Suprapubic skin (tissue), 4 donors: ENCODE measurements around the gene PRKCE.

Source experiments
- CTCF ChIP-seq, 2 donors: fragments of 200-600 bp in 1 of 2; fragments of 450-650 bp in 1 of 2; sonication (generic) in 1 of 2; IDR thresholded peaks; one replicate each; pipeline ENCODE4 v1.5.1; 2016 to 2019; ENCODE audit warnings: antibody characterized with exemption in 2 of 2, mild to moderate bottlenecking in 1 of 2, moderate library complexity in 1 of 2
- POLR2A ChIP-seq, 2 donors: fragments of 450-650 bp; IDR thresholded peaks; one replicate each; pipeline ENCODE4 v1.6.1; 2017; ENCODE audit warnings: antibody characterized with exemption in 2 of 2, mild to moderate bottlenecking in 2 of 2, moderate library complexity in 2 of 2
- POLR2AphosphoS5 ChIP-seq, 3 donors: sonication (generic); formaldehyde crosslinking; IDR thresholded peaks; one replicate each; pipeline ENCODE4 v1.6.1; 2017; ENCODE audit warnings: antibody characterized with exemption in 3 of 3

- TF ChIP-seq CTCF (IDR thresholded peaks at IDR 0.05): no peak
- no peak for TF ChIP-seq POLR2A (IDR thresholded peaks at IDR 0.05)
- no peak for TF ChIP-seq POLR2AphosphoS5 (IDR thresholded peaks at IDR 0.05)
Observed at GRCh38 chr2:46165916-46166315, 514.4 kb downstream of the PRKCE start.
